HG03025 (cell line): ENCODE data around the gene TMEM98.
"Not testable (repeated sequence)": the region's sequence is repeated elsewhere in the genome, so short reads cannot be mapped to it uniquely, and the experiment has no call there.

ENCODE experiments used
- ATAC-seq: cut with Tn5 transposase; IDR thresholded peaks from one replicate; pipeline ENCODE4 v1.9.1; 2021; ENCODE audit warnings: mild to moderate bottlenecking, moderate library complexity; ENCODE audit not compliant: unreplicated experiment, low FRiP score

Gene TMEM98

DNA sequence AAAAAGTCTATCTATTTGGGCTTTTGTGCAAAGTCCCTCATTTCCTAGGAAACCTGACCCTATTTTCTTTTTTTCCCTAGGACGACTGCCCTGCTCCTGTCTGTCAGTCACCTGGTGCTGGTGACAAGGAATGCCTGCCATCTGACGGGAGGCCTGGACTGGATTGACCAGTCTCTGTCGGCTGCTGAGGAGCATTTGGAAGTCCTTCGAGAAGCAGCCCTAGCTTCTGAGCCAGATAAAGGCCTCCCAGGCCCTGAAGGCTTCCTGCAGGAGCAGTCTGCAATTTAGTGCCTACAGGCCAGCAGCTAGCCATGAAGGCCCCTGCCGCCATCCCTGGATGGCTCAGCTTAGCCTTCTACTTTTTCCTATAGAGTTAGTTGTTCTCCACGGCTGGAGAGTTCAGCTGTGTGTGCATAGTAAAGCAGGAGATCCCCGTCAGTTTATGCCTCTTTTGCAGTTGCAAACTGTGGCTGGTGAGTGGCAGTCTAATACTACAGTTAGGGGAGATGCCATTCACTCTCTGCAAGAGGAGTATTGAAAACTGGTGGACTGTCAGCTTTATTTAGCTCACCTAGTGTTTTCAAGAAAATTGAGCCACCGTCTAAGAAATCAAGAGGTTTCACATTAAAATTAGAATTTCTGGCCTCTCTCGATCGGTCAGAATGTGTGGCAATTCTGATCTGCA is 12.9 kb downstream of the TMEM98 start:
- ATAC-seq: no peak

DNA sequence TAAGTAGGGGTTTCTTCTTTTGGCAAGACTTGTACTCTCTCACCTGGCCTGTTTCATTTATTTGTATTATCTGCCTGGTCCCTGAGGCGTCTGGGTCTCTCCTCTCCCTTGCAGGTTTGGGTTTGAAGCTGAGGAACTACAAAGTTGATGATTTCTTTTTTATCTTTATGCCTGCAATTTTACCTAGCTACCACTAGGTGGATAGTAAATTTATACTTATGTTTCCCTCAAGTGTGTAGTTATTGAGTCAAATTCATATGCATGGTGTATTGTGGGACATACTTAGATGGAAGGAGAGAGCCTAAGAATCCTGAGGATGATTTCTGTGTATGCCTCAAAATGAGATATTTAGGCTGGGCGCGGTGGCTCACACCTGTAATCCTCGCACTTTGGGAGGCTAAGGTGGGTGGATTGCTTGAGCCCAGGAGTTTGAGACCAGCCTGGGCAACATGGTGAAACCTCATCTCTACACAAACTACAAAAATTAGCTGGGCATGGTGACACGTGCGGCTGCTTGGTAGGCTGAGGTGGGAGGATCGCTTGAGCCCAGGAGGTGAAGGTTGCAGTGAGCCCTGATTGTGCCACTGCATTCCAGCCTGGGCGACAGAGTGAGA is 13.6 kb downstream of the TMEM98 start:
- no peak for ATAC-seq

DNA sequence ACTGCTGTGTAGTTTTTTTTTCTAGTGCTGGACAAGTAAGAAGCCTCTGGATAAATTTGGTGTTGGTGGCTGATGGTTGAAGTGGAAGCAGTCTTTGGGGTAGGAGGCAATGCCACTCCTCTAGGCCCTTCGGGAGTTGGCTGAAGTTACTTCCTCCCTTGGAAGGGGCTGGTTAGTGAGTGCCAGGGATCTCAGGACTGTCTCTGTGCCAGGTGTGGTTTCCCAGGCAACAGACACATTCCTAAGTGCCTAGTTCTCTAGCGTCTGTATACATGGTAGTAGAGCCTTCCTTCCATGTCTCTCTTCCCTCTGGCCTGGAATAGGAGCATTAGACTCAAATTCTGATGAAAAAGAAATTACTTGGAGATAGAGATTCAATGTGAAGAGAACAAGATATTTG is 15.3 kb downstream of the TMEM98 start:
- ATAC-seq: no peak

DNA sequence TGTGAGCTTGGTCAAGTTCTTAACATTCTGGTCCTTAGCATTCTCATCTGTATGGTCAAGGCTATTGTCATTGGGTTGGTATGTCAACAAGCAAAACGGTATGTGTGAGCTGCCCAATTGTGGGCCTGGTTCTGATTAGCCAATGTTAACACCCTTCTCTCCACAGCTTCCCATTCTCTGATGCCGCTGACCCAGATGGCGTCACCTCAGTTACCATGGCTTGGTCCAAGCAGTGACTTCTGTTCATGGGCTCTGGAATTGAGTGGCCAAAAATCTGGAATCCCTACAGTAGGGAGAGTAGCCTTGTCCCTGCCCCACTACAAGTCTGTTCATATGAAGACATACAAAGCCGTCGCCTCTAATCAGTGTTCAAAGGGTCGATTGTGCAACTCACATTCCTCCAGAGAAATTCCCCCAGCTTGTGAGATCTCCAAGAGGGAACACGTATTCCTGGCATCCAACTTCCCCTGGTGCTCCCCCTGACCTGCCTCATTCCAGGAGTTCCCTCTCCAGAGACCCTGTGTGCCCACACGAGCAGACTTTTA is 15.8 kb downstream of the TMEM98 start:
- ATAC-seq: no peak

- ATAC-seq: no peak
These were observed 16.5 kb downstream of the TMEM98 start for GRCh38 chr17:32944248-32945020.

DNA sequence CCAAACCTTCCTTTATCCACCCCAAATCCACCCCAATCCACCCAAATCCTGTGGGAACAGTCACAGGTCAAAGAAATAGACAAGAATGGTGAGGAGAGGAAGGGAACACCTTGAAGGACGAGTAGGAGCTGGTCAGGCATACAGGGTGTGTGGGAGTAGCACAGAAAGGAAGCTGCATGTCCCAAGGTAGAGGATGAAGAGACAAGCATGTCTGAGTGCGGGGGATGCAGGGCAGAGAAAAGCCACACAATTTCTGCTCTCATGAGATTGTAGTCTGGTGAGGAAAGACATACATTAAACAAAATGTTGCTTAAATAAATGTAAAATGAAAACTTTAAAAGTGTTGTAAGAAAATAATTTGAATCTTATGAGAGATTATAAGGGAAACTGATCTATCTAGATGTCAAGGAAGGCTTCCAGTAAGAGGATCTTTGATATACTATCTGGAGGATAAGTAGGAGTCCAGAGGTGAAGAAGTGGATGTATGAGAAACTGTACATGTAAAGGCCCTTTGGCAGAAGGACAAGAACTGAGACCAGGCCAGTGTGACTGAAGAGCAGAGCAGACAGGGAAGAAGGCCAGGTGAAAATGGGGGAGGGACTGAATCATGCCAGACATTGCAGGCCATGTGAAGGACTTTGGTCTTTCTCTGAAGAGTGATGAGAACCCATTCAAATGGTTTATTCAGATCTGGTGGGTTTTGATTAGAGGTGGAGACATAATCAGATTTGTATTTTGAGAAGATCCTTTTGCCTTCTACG is 18.6 kb downstream of the TMEM98 start:
- no peak for ATAC-seq

- ATAC-seq: no peak
These were observed 19.8 kb downstream of the TMEM98 start for GRCh38 chr17:32947736-32948135.

DNA sequence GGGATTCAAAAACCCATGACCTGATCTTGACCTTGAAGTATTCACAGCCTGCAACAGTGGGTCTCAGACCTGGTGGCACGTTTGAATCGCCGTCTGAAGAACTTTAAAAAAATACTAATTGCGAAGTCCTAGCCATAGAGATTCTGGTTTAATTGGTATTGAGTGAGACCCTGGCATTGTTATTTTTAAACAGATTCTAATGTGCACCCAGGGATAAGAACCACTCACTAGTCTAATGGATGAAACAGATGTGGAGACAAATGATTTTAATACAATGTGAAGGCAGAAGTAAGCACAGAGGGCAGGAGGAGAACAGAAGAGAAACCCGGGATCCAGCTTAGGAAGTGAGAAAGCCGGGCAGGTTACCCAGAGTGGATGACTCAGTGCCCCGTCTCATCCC is 21.2 kb downstream of the TMEM98 start:
- ATAC-seq: no peak

GRCh38 chr17:32952491-32952890 is 24.5 kb downstream of the TMEM98 start:
- not testable (repeated sequence) for ATAC-seq

DNA sequence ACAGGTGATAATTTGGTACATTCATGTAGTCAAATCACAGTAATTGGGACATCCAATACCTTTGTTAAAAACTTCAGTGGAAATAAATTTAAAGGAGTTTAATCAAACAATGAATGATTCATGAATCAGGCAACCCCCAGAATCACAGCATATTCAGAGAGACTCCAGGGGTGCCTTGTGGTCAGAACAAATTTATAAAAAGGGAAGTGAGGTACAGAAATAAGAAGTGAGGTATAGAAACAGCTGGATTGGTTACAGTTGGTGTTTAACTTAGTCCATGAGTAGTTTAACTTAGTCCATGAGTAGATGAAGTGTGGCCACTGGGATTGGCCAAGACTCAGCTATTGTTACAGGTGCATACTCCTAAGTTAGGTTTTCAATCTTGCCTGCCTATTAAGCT is 25.1 kb downstream of the TMEM98 start:
- ATAC-seq: no peak

DNA sequence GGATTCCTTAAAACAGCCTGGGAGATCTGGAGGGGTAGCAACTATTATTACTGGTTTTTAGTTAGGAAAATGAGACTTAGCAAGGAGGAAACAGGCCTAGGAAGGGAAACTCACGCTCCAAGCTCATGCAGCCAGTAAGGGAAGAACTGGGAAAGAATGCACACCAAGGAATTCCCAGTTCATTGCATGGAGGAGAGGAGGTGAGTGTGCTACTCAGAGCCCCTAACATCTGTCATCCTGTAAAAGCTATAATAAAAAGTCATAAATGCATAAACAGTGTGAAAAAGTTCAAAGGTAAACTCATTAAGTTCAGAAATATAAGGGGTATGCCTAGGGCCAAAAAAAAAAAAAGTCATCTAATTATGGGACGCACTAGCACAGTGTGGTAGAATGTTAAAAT is 25.9 kb downstream of the TMEM98 start:
- ATAC-seq: no peak

- no peak for ATAC-seq
These were observed 26.5 kb downstream of the TMEM98 start for GRCh38 chr17:32954477-32954876.

- ATAC-seq: no peak
These were observed 27.2 kb downstream of the TMEM98 start for GRCh38 chr17:32955155-32955554.

- ATAC-seq: no peak
These were observed 28.5 kb downstream of the TMEM98 start for GRCh38 chr17:32956240-32956970.

GRCh38 chr17:32958418-32958817 is 30.5 kb downstream of the TMEM98 start:
- no peak for ATAC-seq

GRCh38 chr17:32960815-32961214 is 32.9 kb downstream of the TMEM98 start:
- ATAC-seq: no peak

DNA sequence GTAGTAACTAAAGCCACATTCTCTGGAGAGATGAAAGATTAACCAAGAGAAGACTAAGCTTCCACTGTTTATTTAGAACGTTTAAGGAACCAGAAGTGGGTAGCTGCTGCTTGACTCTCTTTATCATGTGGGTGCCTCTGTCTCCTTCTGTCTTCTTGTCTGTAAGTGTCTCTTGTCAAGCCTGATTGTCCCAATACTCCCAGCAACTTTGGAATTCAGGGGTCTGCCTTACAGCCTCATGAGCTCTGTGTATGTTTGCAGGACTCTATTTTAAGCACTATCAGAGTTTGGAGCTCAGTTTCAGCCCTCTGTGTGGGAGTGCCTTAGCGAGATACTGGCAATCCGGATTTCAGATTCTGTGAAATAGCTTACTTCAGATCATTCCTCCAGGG is 34.4 kb downstream of the TMEM98 start:
- ATAC-seq: no peak

DNA sequence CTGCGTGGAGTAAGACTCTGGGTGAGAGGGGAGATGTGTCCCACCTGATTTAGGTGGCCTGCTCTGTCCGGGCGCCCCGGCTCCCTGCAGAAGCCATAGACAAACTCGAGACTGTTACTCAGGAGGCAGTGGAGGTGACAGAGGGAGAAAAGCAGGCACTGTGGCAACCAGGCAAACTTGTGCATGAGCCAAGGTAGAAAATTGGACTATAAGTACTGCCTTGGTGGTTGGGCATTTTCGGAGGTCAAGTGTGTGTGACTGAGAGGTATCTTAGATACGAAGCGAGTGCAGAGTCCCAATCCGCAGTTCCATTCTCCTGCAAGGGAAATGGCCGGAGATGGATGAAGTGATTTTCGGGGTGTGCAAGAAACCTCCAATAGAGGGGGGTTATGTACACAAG is 36.6 kb downstream of the TMEM98 start:
- no peak for ATAC-seq

GRCh38 chr17:32969231-32969630 is 41.3 kb downstream of the TMEM98 start:
- not testable (repeated sequence) for ATAC-seq

- ATAC-seq: no peak
These were observed 42.3 kb downstream of the TMEM98 start for GRCh38 chr17:32970281-32970680.
